Right lobe of liver (tissue), 6 donors: ENCODE data around the gene UBA6. TPM values are rescaled to one million over a fixed set of nuclear protein-coding genes. Genes with fewer than 3 reads are reported as not detected.

Experiments used
- ATAC-seq, 4 donors: fragments of 200-7000 bp; cut with Tn5 transposase; one replicate each; pipeline ENCODE4 v1.9.1; 2020; ENCODE audit warnings: mild to moderate bottlenecking in 4 of 4, moderate library complexity in 4 of 4
- DNase-seq, 3 donors: peaks; one replicate each; pipeline ENCODE4 v3.0.0-alpha.2; 2020
- H3K27ac ChIP-seq, 3 donors: fragments of 200-600 bp; one replicate each; pipeline ENCODE4 v1.8.0; 2022
- H3K27me3 ChIP-seq, 2 donors: fragments of 200-600 bp; one replicate each; pipeline ENCODE4 v1.8.0; 2022
- H3K36me3 ChIP-seq, 4 donors: fragments of 200-600 bp; sonication (generic) in 1 of 4; one replicate each; pipeline versions ENCODE4 v1.5.1 to v1.8.0; 2017 to 2022; ENCODE audit warnings: control low read depth in 1 of 4
- H3K4me1 ChIP-seq, 4 donors: fragments of 200-600 bp; sonication (generic) in 1 of 4; one replicate each; pipeline versions ENCODE4 v1.5.1 to v1.8.0; 2017 to 2022; ENCODE audit warnings: control low read depth in 1 of 4
- H3K4me3 ChIP-seq, 3 donors: fragments of 200-600 bp; one replicate each; pipeline ENCODE4 v1.8.0; 2022
- H3K9me3 ChIP-seq, 4 donors: fragments of 200-600 bp; sonication (generic) in 1 of 4; one replicate each; pipeline versions ENCODE4 v1.5.1 to v1.8.0; 2017 to 2022; ENCODE audit warnings: control low read depth in 1 of 4
- POLR2A ChIP-seq: fragments of 450-650 bp; IDR thresholded peaks from one replicate; pipeline ENCODE4 v1.6.1; 2017; ENCODE audit warnings: antibody characterized with exemption, mild to moderate bottlenecking
- WGBS: methylation state at CpG from one replicate; pipeline ENCODE4 v1.1.6; 2018; ENCODE audit warnings: low coverage, low lambda C conversion rate; ENCODE audit not compliant: insufficient coverage; ENCODE audit errors: missing lambda C conversion rate; 5-methylcytosine and 5-hydroxymethylcytosine counted together
- intact Hi-C, 2 donors: fragments of 100-400 bp; cut with DNase I; formaldehyde crosslinking; loops; one replicate each; pipeline versions ENCODE4 v1.11.2 to v1.14.1; 2022
- total RNA-seq, 6 experiments: library from RNA; depleted of rRNA in 2 of 6; stranded (reverse); fragments of >200 nt in 2 of 6; fragmentation: NEBNext Ultra II Directional in 3 of 6; extraction: Animal tissue kit (Norgen Biotek cat#: 25700) in 3 of 6; gene quantifications; one replicate each; pipeline versions ENCODE4 v1.1.0 to v1.2.4, GENCODE V29; 2016 to 2023
- TF ChIP-seq, protein P1 (sequence below), 4 donors: fragments of 200-600 bp in 3 of 4; fragments of 450-650 bp in 1 of 4; IDR thresholded peaks; one replicate each; pipeline versions ENCODE4 v1.5.1 to v1.8.0; 2016 to 2022; ENCODE audit warnings: antibody characterized with exemption in 4 of 4, mild to moderate bottlenecking in 2 of 4
- donor health status: DM: no; HTN: yes; CAD: no.
- donor health status: DM: no; HTN: no; CAD: no.
- donor health status: DM: no; HTN: no; CAD: no.
- donor health status: DM: no; HTN: yes; CAD: no.
- donor health status: DM: no; HTN: yes; CAD: no.

UBA6 gene
- total RNA-seq, 6 experiments from 2014 or later: 17.5 to 46.5 (median 24.7) TPM

DNA sequence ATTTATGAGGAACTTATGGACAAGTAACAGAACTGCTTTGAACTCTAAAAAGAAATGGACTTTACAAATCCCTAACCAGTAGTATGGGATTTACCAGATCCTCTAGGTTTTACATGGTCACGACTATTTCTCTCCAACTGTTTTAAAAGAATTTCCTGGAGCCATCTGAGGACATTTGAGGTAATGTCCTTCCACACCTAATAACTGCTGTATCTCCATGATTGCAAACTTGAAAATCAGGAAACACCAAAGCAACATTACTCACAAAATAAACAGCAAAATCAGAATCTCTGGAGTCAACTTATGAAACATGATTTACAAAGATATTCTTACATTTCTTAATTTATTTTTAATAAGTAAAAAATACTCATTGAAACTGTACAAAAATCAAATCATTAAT is 84.5 kb downstream of the UBA6 start:
- 83% methylated on average over 1 of the region's 1 CpG for WGBS
- Histone ChIP-seq H3K9me3 (no peaks in the 10 kb centered on the region), H3K27ac (no peak overlapping the region), H3K36me3 (peaks cover 0 to 4% (median 0%) of the 10 kb centered on the region in 4 donors), H3K4me3 (no peak overlapping the region), H3K27me3 (no peaks in the 10 kb centered on the region), H3K4me1 (peaks cover 0 to 9% (median 2%) of the 10 kb centered on the region in 4 donors)
- DNase-seq (no peak), ATAC-seq (no peak)
- intact Hi-C loops: no loop called here
- no peak for TF ChIP-seq POLR2A
- TF ChIP-seq, protein P1, sequence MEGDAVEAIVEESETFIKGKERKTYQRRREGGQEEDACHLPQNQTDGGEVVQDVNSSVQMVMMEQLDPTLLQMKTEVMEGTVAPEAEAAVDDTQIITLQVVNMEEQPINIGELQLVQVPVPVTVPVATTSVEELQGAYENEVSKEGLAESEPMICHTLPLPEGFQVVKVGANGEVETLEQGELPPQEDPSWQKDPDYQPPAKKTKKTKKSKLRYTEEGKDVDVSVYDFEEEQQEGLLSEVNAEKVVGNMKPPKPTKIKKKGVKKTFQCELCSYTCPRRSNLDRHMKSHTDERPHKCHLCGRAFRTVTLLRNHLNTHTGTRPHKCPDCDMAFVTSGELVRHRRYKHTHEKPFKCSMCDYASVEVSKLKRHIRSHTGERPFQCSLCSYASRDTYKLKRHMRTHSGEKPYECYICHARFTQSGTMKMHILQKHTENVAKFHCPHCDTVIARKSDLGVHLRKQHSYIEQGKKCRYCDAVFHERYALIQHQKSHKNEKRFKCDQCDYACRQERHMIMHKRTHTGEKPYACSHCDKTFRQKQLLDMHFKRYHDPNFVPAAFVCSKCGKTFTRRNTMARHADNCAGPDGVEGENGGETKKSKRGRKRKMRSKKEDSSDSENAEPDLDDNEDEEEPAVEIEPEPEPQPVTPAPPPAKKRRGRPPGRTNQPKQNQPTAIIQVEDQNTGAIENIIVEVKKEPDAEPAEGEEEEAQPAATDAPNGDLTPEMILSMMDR (IDR thresholded peaks at IDR 0.05): no peak

DNA sequence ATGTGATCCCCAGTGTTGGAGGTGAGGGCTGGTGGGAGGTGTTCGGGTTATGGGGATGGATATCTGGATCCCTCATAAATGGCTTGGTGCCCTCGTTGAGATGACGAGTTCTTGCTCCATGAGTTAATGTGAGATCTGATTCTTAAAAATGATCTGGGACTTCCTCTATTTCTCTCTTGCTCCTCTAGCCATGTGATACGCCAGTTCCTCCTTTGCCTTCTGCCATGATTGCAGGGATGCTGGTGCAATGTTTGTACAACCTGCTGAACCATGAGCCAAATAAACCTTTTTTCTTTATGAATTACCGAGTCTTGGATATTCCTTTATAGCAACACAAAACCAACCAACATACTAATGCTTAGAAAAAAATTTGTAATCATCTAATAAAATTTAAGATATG is 85.8 kb downstream of the UBA6 start:
- no peak for ATAC-seq
- 94% methylated on average over 5 of the region's 5 CpGs for WGBS
- intact Hi-C loops: no loop called here

DNA sequence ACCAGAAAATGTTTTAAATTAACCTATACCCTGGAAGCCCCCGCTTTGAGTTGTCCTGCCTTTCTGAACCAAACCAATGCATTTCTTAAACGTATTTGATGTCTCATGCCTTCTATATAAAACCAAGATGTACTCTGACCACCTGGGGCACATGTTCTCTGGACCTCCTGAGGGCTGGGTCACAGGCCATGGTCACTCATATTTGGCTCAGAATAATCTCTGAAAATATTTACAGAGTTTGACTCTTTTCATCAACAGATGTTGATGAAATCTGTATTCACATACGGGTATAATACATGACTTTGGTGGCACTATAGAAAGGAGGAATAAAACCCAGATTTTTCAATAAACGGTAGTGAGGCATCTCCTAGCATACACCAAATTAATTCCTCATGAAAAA is 86.8 kb downstream of the UBA6 start:
- Histone ChIP-seq H3K27ac (no peak overlapping the region), H3K4me1 (no peaks in the 10 kb centered on the region), H3K36me3 (peaks cover 0 to 4% (median 0%) of the 10 kb centered on the region in 4 donors), H3K9me3 (no peaks in the 10 kb centered on the region), H3K27me3 (no peaks in the 10 kb centered on the region), H3K4me3 (no peak overlapping the region)
- DNase-seq: no peak
- WGBS: 89% methylated on average over 4 of the region's 4 CpGs
- ATAC-seq: no peak
- intact Hi-C loops: no loop called here
- TF ChIP-seq, protein P1 (IDR thresholded peaks at IDR 0.05): no peak

More for the DNA sequence above, 85.8 kb downstream of the UBA6 start:
- H3K4me1 ChIP-seq: no peaks in the 10 kb centered on the region
- peaks cover 0 to 4% (median 0%) of the 10 kb centered on the region in 4 donors for H3K36me3 ChIP-seq
- H3K27me3 ChIP-seq: no peaks in the 10 kb centered on the region
- H3K4me3 ChIP-seq: no peak overlapping the region
- no peak for DNase-seq
- TF ChIP-seq, protein P1 (IDR thresholded peaks at IDR 0.05): no peak
- H3K27ac ChIP-seq: no peak overlapping the region
- H3K9me3 ChIP-seq: no peaks in the 10 kb centered on the region

DNA sequence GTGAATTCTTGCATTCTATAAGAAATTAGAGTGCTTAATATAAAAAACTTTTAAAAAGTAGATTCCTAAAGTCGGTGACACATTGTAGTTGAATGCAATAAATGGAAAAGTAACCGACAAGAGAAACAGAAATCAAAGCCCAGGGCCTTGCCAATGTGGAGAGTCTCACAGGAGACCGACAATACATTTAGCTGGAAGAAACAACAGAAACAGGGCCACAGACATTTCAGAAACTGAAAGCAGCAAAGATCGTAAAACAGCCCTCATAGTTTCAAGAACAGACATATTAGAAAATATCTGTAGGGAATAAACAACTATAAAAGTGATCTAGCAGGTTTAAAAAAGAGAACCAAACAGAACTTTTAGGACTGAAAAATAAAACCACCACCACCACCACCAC is 92.9 kb downstream of the UBA6 start:
- TF ChIP-seq, protein P1 (IDR thresholded peaks at IDR 0.05): no peak
- TF ChIP-seq POLR2A: no peak
- Histone ChIP-seq H3K36me3 (no peaks in the 10 kb centered on the region), H3K9me3 (no peaks in the 10 kb centered on the region), H3K4me3 (no peak overlapping the region), H3K27ac (no peak overlapping the region), H3K4me1 (no peaks in the 10 kb centered on the region), H3K27me3 (no peaks in the 10 kb centered on the region)
- intact Hi-C loops: no loop called here
- DNase-seq (no peak), ATAC-seq (no peak)
- WGBS: 84% methylated on average over 4 of the region's 4 CpGs

DNA sequence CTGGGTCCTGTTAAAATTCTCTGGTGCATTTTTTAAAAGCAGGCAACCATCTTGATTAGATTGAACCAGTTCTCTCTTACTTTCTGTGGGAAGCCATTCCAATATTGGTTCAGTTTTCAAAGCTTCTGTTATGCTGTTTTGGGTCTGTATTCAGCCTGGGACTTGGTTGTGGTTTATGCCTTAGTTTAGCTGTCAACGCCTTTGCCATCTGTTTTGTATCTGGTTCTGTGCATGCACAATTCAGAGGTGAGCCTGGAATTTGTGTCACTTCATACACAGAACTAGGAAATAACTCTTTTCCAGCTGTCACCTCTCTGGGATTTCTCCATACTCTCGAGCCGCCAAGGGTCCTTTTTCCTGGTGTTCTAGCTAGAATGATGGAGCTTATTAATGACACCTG is 96.2 kb downstream of the UBA6 start:
- DNase-seq: no peak
- intact Hi-C loops: no loop called here

More for the DNA sequence above, 96.2 kb downstream of the UBA6 start:
- H3K27ac ChIP-seq: no peak overlapping the region
- no peaks in the 10 kb centered on the region for H3K36me3 ChIP-seq
- no peak for TF ChIP-seq POLR2A
- TF ChIP-seq, protein P1 (IDR thresholded peaks at IDR 0.05): no peak
- 86% methylated on average over 3 of the region's 3 CpGs for WGBS
- no peaks in the 10 kb centered on the region for H3K27me3 ChIP-seq
- no peaks in the 10 kb centered on the region for H3K9me3 ChIP-seq
- ATAC-seq: no peak
- no peaks in the 10 kb centered on the region for H3K4me1 ChIP-seq
- H3K4me3 ChIP-seq: no peak overlapping the region
